IMR-90 (cell line): ENCODE data around the gene TBATA. TPM values are rescaled to one million over a fixed set of nuclear protein-coding genes. Genes with fewer than 3 reads are reported as not detected.

Source experiments
- ATAC-seq: fragments of 200-7000 bp; cut with Tn5 transposase; 2 replicates; pipeline ENCODE4 v1.9.1; 2020; ENCODE audit warnings: low read depth, mild to moderate bottlenecking, moderate library complexity
- BruUV-seq: library from RNA; stranded (reverse); fragments of 400-500 nt; replicated peaks from 2 replicates; lab custom pipeline; 2021; lab: Mats Ljungman, UMichigan
- CTCF ChIA-PET: fragments of 300-600 bp; formaldehyde crosslinking; extraction: SDS; loops from one replicate; lab custom pipeline; 2021; ENCODE audit warnings: antibody characterized with exemption; lab: Yijun Ruan, JAX
- POLR2A ChIA-PET: fragments of 300-600 bp; sonication (Branson Sonifier 250); formaldehyde crosslinking; loops from one replicate; lab custom pipeline; 2022; ENCODE audit warnings: antibody characterized with exemption; ENCODE audit not compliant: unreplicated experiment; lab: Charles Lee
- DNase-seq: peaks from one replicate; pipeline ENCODE4 v3.0.0; 2013
- H2AFZ ChIP-seq: replicated peaks from 2 replicates; pipeline ENCODE3; 2013; ENCODE audit warnings: low read length, mild to moderate bottlenecking; ENCODE audit not compliant: poor library complexity
- H2AK5ac ChIP-seq: 2 replicates; pipeline ENCODE4 v1.6.1; 2013; ENCODE audit warnings: low read depth, low read length, inconsistent platforms
- H2AK9ac ChIP-seq: replicated peaks from 2 replicates; pipeline ENCODE3; 2013; ENCODE audit warnings: mild to moderate bottlenecking, low read depth, low read length, moderate library complexity; ENCODE audit not compliant: poor library complexity
- H2BK120ac ChIP-seq: 2 replicates; pipeline ENCODE4 v1.6.1; 2013; ENCODE audit warnings: low read depth, low read length, inconsistent platforms
- H2BK15ac ChIP-seq: 3 replicates; pipeline ENCODE4 v1.6.1; 2013; ENCODE audit warnings: low read depth, low read length, inconsistent platforms
- H2BK20ac ChIP-seq: 2 replicates; pipeline ENCODE4 v1.6.1; 2013; ENCODE audit warnings: low read depth, mild to moderate bottlenecking, inconsistent platforms, low read length, moderate library complexity
- H2BK5ac ChIP-seq: 2 replicates; pipeline ENCODE4 v1.6.1; 2013; ENCODE audit warnings: mild to moderate bottlenecking, low read depth, low read length, inconsistent platforms; ENCODE audit not compliant: poor library complexity, severe bottlenecking
- H3K14ac ChIP-seq: replicated peaks from 2 replicates; pipeline ENCODE4 v1.6.1; 2013; ENCODE audit warnings: low read depth, low read length, inconsistent platforms
- H3K18ac ChIP-seq: 2 replicates; pipeline ENCODE4 v1.6.1; 2013; ENCODE audit warnings: low read depth, low read length, control low read depth
- H3K23ac ChIP-seq: 2 replicates; pipeline ENCODE4 v1.6.1; 2013; ENCODE audit warnings: low read depth, low read length, inconsistent platforms
- H3K27ac ChIP-seq: 2 replicates; pipeline ENCODE4 v1.5.1; 2013; ENCODE audit warnings: mild to moderate bottlenecking, control low read depth, low read length; ENCODE audit not compliant: insufficient read depth
- H3K27me3 ChIP-seq: 2 replicates; pipeline ENCODE4 v1.6.1; 2013; ENCODE audit warnings: low read length; ENCODE audit not compliant: control insufficient read depth, insufficient read depth
- H3K36me3 ChIP-seq: 2 replicates; pipeline ENCODE4 v1.6.1; 2013; ENCODE audit warnings: low read length, mixed read lengths; ENCODE audit not compliant: control insufficient read depth, insufficient read depth
- H3K4ac ChIP-seq: 2 replicates; pipeline ENCODE4 v1.6.1; 2013; ENCODE audit warnings: low read depth, low read length, inconsistent platforms
- H3K4me1 ChIP-seq: 2 replicates; pipeline ENCODE4 v1.6.1; 2013; ENCODE audit warnings: low read length, mixed read lengths; ENCODE audit not compliant: control insufficient read depth, insufficient read depth
- H3K4me2 ChIP-seq: 2 replicates; pipeline ENCODE4 v1.6.1; 2013; ENCODE audit warnings: low read depth, mild to moderate bottlenecking, control low read depth, low read length, moderate library complexity
- H3K4me3 ChIP-seq: 2 replicates; pipeline ENCODE4 v1.5.1; 2013; ENCODE audit warnings: low read depth, mild to moderate bottlenecking, control low read depth, low read length, moderate library complexity; ENCODE audit not compliant: insufficient read depth
- H3K56ac ChIP-seq: 2 replicates; pipeline ENCODE4 v1.6.1; 2013; ENCODE audit warnings: low read length, inconsistent platforms; ENCODE audit not compliant: insufficient read depth; ENCODE audit errors: extremely low read depth
- H3K79me1 ChIP-seq, 2 experiments: 2 replicates each; pipeline ENCODE4 v1.6.1; 2013; ENCODE audit warnings: low read length in 2 of 2, inconsistent platforms in 1 of 2, low read depth in 1 of 2
- H3K9ac ChIP-seq: 2 replicates; pipeline ENCODE4 v1.6.1; 2013; ENCODE audit warnings: low read depth, low read length, control low read depth
- H3K9me1 ChIP-seq: 2 replicates; pipeline ENCODE4 v1.6.1; 2013; ENCODE audit warnings: low read length, inconsistent platforms; ENCODE audit not compliant: insufficient read depth
- H3K9me3 ChIP-seq: 2 replicates; pipeline ENCODE4 v1.6.1; 2013; ENCODE audit warnings: low read length; ENCODE audit not compliant: control insufficient read depth, insufficient read depth
- H4K20me1 ChIP-seq: 2 replicates; pipeline ENCODE4 v1.6.1; 2013; ENCODE audit warnings: low read length, inconsistent platforms; ENCODE audit not compliant: insufficient read depth
- H4K5ac ChIP-seq: 2 replicates; pipeline ENCODE4 v1.6.1; 2013; ENCODE audit warnings: mild to moderate bottlenecking, low read depth, low read length, control low read depth
- H4K8ac ChIP-seq, 2 experiments: 2 replicates each; pipeline ENCODE4 v1.6.1; 2013; ENCODE audit warnings: low read depth in 2 of 2, low read length in 2 of 2, control low read depth in 1 of 2, inconsistent platforms in 1 of 2
- H4K91ac ChIP-seq: 2 replicates; pipeline ENCODE4 v1.6.1; 2013; ENCODE audit warnings: low read depth, low read length, inconsistent platforms; ENCODE audit not compliant: insufficient read depth
- CHD1 ChIP-seq: IDR thresholded peaks from 2 replicates; pipeline ENCODE4 v1.6.1; 2012; ENCODE audit warnings: low read depth, low read length, improper control_type of control experiment
- MAZ ChIP-seq: IDR thresholded peaks from 2 replicates; pipeline ENCODE4 v1.6.1; 2012; ENCODE audit warnings: low read depth, mild to moderate bottlenecking, low read length, improper control_type of control experiment, moderate library complexity, borderline replicate concordance
- RCOR1 ChIP-seq: IDR thresholded peaks from 2 replicates; pipeline ENCODE4 v1.6.1; 2012; ENCODE audit warnings: mild to moderate bottlenecking, low read length, improper control_type of control experiment; ENCODE audit not compliant: insufficient replicate concordance
- WGBS, 2 experiments: methylation state at CpG; one replicate each; pipeline versions ENCODE4 v1.1.5 to v1.1.7; 2013; ENCODE audit warnings: missing lambda C conversion rate in 2 of 2; ENCODE audit not compliant: insufficient read length in 1 of 2; ENCODE audit errors: extremely low coverage in 2 of 2; 5-methylcytosine and 5-hydroxymethylcytosine counted together
- dilution Hi-C: fragments of 300-500 bp; cut with HindIII; formaldehyde crosslinking; loops from one replicate; pipeline ENCODE4 v1.14.3; 2018; ENCODE audit warnings: low sequenced_read_pairs; ENCODE audit not compliant: unreplicated experiment
- in situ Hi-C: fragments of 300-500 bp; cut with MboI; formaldehyde crosslinking; loops from 3 replicates; pipeline ENCODE4 v1.14.3; 2019; ENCODE audit warnings: low sequenced_read_pairs, inconsistent platforms, mixed read lengths
- intact Hi-C: fragments of 100-400 bp; cut with micrococcal nuclease; formaldehyde crosslinking; loops from 2 replicates; pipeline ENCODE4 v1.10.0; 2022
- polyA plus RNA-seq, 3 experiments: library from polyadenylated mRNA; depleted of rRNA; stranded (reverse); fragments of >200 nt; gene quantifications; 2 replicates each; pipeline ENCODE4 v1.2.3, GENCODE V29; 2012; ENCODE audit warnings: low replicate concordance in 1 of 3
- total RNA-seq: library from RNA; depleted of rRNA; stranded (reverse); fragments of >200 nt; gene quantifications from 2 replicates; pipeline ENCODE4 v1.2.3, GENCODE V29; 2012

The TBATA gene
- total and polyA plus RNA-seq, 2 of the 4 experiments (the other 2 are of a cell fraction), result not detected

GRCh38 chr10:70772627-70773026 is 12.6 kb downstream of the TBATA start:
- ATAC-seq, result no peak
- no CpG with 5 or more reads among the region's 4 CpGs for WGBS, 2 experiments

More at GRCh38 chr10:70772627-70773026, 12.6 kb downstream of the TBATA start:
- no peaks in the 10 kb centered on the region for H3K9me3 ChIP-seq
- dilution Hi-C loops (no loop called here), intact Hi-C loops (no loop called here), in situ Hi-C loops (no loop called here)
- H3K18ac ChIP-seq, result no peak overlapping the region
- no peak overlapping the region for H2BK5ac ChIP-seq
- H2AFZ ChIP-seq, result no peak overlapping the region
- no peaks in the 10 kb centered on the region for H4K20me1 ChIP-seq
- ChIA-PET CTCF (no interaction called here), POLR2A (no interaction called here)
- H3K4me1 ChIP-seq, result no peaks in the 10 kb centered on the region
- no peaks in the 10 kb centered on the region for H3K79me1 ChIP-seq
- no peaks in the 10 kb centered on the region for H3K36me3 ChIP-seq
- H3K27me3 ChIP-seq, result peaks cover 30% of the 10 kb centered on the region
- H2AK9ac ChIP-seq, result no peak overlapping the region
- no peak overlapping the region for H2AK5ac ChIP-seq
- H3K27ac ChIP-seq, result no peak overlapping the region
- BruUV-seq, result no TSS peak
- no peak overlapping the region for H2BK120ac ChIP-seq
- H3K9ac ChIP-seq, result no peak overlapping the region
- H2BK15ac ChIP-seq, result no peak overlapping the region
- H4K91ac ChIP-seq, result no peak overlapping the region
- H3K56ac ChIP-seq, result no peak overlapping the region
- H4K5ac ChIP-seq, result no peak overlapping the region
- no peak overlapping the region for H2BK20ac ChIP-seq
- H3K23ac ChIP-seq, result no peak overlapping the region
- no peak overlapping the region for H4K8ac ChIP-seq
- TF ChIP-seq CHD1 (no peak), RCOR1 (no peak), MAZ (no peak)
- H3K4me2 ChIP-seq, result no peak overlapping the region
- DNase-seq, result no peak
- no peak overlapping the region for H3K14ac ChIP-seq
- H3K9me1 ChIP-seq, result no peaks in the 10 kb centered on the region
- H3K4me3 ChIP-seq, result no peak overlapping the region
- H3K4ac ChIP-seq, result no peak overlapping the region
